Measurements from ENCODE around the gene NRXN3. TPM values are rescaled to one million over a fixed set of nuclear protein-coding genes. Genes with fewer than 3 reads are reported as not detected.

The NRXN3 gene
- total and polyA plus RNA-seq, 2 donors (not counting 1 experiment from before 2014, with no cell fraction given) = 0.83 to 34.6 TPM

DNA sequence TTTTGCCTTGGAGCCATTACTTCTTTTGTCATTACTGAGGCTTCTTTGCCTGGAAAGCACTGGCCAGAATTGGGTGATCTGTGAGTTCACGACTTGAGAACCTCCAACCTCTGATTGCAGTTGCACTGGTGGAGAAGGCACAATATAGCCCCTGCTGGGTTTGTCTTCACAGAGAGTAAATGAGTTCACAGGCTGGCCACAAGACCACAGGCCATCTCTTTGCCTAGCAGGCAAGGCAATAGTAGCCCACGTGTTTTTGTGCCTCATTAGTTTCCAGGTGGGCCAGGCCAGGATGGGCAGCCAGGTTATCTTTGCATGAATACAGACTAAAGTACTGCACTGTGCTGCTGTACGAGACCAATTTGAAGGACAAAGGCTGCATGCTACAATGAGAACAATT lies 468.8 kb downstream of the NRXN3 start:
- TF ChIP-seq, protein P1, sequence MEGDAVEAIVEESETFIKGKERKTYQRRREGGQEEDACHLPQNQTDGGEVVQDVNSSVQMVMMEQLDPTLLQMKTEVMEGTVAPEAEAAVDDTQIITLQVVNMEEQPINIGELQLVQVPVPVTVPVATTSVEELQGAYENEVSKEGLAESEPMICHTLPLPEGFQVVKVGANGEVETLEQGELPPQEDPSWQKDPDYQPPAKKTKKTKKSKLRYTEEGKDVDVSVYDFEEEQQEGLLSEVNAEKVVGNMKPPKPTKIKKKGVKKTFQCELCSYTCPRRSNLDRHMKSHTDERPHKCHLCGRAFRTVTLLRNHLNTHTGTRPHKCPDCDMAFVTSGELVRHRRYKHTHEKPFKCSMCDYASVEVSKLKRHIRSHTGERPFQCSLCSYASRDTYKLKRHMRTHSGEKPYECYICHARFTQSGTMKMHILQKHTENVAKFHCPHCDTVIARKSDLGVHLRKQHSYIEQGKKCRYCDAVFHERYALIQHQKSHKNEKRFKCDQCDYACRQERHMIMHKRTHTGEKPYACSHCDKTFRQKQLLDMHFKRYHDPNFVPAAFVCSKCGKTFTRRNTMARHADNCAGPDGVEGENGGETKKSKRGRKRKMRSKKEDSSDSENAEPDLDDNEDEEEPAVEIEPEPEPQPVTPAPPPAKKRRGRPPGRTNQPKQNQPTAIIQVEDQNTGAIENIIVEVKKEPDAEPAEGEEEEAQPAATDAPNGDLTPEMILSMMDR (conservative IDR thresholded peaks at IDR 0.05 in 1 of 2, IDR thresholded peaks at IDR 0.05 in 1 of 2; ENCODE audit: low read depth in 1 of 2, low read length in 2 of 2) = no peak
- TF ChIP-seq EZH2 (IDR thresholded peaks at IDR 0.05; ENCODE audit: low read length, missing control alignments) = no peak
- Histone ChIP-seq H2AFZ (ENCODE audit: low read length) (no peak overlapping the region), H3K9ac (ENCODE audit: insufficient read depth, low read length) (no peak overlapping the region), H3K27me3 (ENCODE audit: control insufficient read depth, insufficient read depth, low read length) (no peaks in the 10 kb centered on the region), H3K4me3 (replicated peaks in 1 of 4; ENCODE audit: control extremely low read depth in 1 of 4, insufficient read depth in 1 of 4, low read depth in 3 of 4, low read length in 4 of 4) (no peak overlapping the region), H3K27ac (ENCODE audit: insufficient read depth, low read length) (no peak overlapping the region), H4K20me1 (ENCODE audit: control insufficient read depth, extremely low read depth, insufficient read depth, low read length) (no peaks in the 10 kb centered on the region), H3K79me2 (ENCODE audit: control insufficient read depth, insufficient read depth, low read length) (no peaks in the 10 kb centered on the region), H3K36me3 (ENCODE audit: control insufficient read depth, insufficient read depth, low read length) (no peaks in the 10 kb centered on the region), H3K4me2 (ENCODE audit: extremely low read depth, insufficient read depth, low read length) (no peak overlapping the region), H3K9me3 (ENCODE audit: control insufficient read depth, insufficient read depth, low read depth, low read length) (no peaks in the 10 kb centered on the region), H3K4me1 (ENCODE audit: control insufficient read depth, extremely low read depth, insufficient read depth, low read length) (no peaks in the 10 kb centered on the region)
- no peak for DNase-seq (ENCODE audit: low read depth in 2 of 2)

DNA sequence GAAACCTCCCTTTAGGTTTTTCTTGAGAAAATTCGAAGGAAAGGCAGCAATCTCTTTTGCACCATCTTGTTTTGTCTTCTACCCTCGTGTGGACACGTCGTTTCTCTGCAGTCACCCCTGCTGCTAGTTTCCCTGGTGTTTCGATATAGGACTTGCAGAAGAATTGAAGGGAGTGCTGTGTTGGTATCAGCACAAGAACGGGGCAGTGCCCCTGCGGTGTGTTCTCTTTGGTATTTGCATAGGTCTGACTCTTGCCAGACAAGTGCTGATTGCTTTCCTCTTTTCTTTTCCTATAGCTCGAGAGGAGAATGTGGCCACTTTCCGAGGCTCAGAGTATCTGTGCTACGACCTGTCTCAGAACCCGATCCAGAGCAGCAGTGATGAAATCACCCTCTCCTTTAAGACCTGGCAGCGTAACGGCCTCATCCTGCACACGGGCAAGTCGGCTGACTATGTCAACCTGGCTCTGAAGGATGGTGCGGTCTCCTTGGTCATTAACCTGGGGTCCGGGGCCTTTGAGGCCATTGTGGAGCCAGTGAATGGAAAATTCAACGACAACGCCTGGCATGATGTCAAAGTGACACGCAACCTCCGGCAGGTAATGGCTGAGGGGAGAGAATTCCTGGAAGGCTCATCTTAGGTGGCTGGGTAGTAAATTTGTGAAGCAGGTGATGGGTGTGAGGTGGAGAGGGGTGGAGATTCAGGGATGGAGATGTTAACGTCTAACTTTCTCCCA lies 474.8 kb downstream of the NRXN3 start:
- Histone ChIP-seq H3K79me2 (ENCODE audit: control insufficient read depth, insufficient read depth, low read length) (no peaks in the 10 kb centered on the region), H3K4me1 (ENCODE audit: control insufficient read depth, extremely low read depth, insufficient read depth, low read length) (no peaks in the 10 kb centered on the region), H4K20me1 (ENCODE audit: control insufficient read depth, extremely low read depth, insufficient read depth, low read length) (no peaks in the 10 kb centered on the region), H3K4me2 (ENCODE audit: extremely low read depth, insufficient read depth, low read length) (no peak overlapping the region), H2AFZ (ENCODE audit: low read length) (no peak overlapping the region), H3K36me3 (ENCODE audit: control insufficient read depth, insufficient read depth, low read length) (no peaks in the 10 kb centered on the region), H3K4me3 (replicated peaks in 1 of 4; ENCODE audit: control extremely low read depth in 1 of 4, insufficient read depth in 1 of 4, low read depth in 3 of 4, low read length in 4 of 4) (no peak overlapping the region), H3K27me3 (ENCODE audit: control insufficient read depth, insufficient read depth, low read length) (no peaks in the 10 kb centered on the region), H3K9me3 (ENCODE audit: control insufficient read depth, insufficient read depth, low read depth, low read length) (no peaks in the 10 kb centered on the region), H3K9ac (ENCODE audit: insufficient read depth, low read length) (no peak overlapping the region), H3K27ac (ENCODE audit: insufficient read depth, low read length) (no peak overlapping the region)
- TF ChIP-seq EZH2 (IDR thresholded peaks at IDR 0.05; ENCODE audit: low read length, missing control alignments) = no peak
- TF ChIP-seq, protein P1 (conservative IDR thresholded peaks at IDR 0.05 in 1 of 2, IDR thresholded peaks at IDR 0.05 in 1 of 2; ENCODE audit: low read depth in 1 of 2, low read length in 2 of 2) = no peak
- no peak for DNase-seq (ENCODE audit: low read depth in 2 of 2)

DNA sequence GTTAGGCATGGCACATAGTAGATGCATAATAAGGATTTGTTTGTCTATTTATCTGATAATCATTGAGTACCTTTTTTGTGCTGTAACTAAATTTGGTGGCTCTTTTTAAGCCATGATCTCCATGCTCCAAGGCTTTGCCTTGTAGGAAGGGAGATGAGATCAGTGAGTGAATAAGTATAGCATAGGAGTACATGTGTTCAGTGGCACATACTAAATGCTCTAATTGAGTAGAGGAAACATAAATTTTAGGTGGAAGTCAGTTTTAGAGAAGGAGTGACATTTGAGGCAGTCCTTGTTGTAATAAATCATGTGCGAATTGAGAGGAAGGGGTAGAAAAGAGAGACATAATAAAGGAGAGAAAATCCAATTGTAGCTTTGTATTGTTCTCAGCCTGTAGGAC lies 482.6 kb downstream of the NRXN3 start:
- Histone ChIP-seq H3K9me3 (ENCODE audit: control insufficient read depth, insufficient read depth, low read depth, low read length) (no peaks in the 10 kb centered on the region), H2AFZ (ENCODE audit: low read length) (no peak overlapping the region), H3K27ac (ENCODE audit: insufficient read depth, low read length) (no peak overlapping the region), H3K36me3 (ENCODE audit: control insufficient read depth, insufficient read depth, low read length) (no peaks in the 10 kb centered on the region), H3K4me3 (replicated peaks in 1 of 4; ENCODE audit: control extremely low read depth in 1 of 4, insufficient read depth in 1 of 4, low read depth in 3 of 4, low read length in 4 of 4) (no peak overlapping the region), H3K9ac (ENCODE audit: insufficient read depth, low read length) (no peak overlapping the region), H3K79me2 (ENCODE audit: control insufficient read depth, insufficient read depth, low read length) (no peaks in the 10 kb centered on the region), H3K27me3 (ENCODE audit: control insufficient read depth, insufficient read depth, low read length) (no peaks in the 10 kb centered on the region), H3K4me1 (ENCODE audit: control insufficient read depth, extremely low read depth, insufficient read depth, low read length) (no peaks in the 10 kb centered on the region), H3K4me2 (ENCODE audit: extremely low read depth, insufficient read depth, low read length) (no peak overlapping the region), H4K20me1 (ENCODE audit: control insufficient read depth, extremely low read depth, insufficient read depth, low read length) (no peaks in the 10 kb centered on the region)
- TF ChIP-seq EZH2 (IDR thresholded peaks at IDR 0.05; ENCODE audit: low read length, missing control alignments) = no peak
- TF ChIP-seq, protein P1 (conservative IDR thresholded peaks at IDR 0.05 in 1 of 2, IDR thresholded peaks at IDR 0.05 in 1 of 2; ENCODE audit: low read depth in 1 of 2, low read length in 2 of 2) = no peak
- no peak for DNase-seq (ENCODE audit: low read depth in 2 of 2)

Measured in fibroblast of lung (primary cell).